Measurements from ENCODE around the gene MFAP2.
"Not testable (repeated sequence)": the region's sequence is repeated elsewhere in the genome, so short reads cannot be mapped to it uniquely, and the experiment has no call there.

The MFAP2 gene

GRCh38 chr1:16978567-16979474 is 1.6 kb downstream of the MFAP2 start:
- DNase-seq: no peak

DNA sequence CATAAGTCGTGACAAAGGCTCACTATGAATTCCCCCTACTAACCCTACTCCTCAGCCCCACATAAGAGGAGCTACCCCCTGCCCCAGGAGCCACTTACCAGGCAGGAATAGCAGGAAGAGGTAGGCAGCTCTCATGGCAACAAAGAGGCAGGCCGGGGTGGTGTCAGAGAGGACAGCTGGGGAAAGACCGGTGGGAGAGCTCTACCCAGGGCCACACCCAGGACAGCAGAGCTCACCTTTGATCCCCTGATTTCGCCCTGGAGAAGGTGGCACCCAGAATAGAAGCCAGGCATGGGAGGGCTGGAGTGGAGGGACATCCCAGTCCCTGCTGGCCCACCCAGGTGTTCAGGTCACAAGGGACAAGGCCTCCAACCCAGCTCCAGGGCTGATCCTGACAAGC is 2.3 kb downstream of the MFAP2 start:
- no peak for DNase-seq

DNA sequence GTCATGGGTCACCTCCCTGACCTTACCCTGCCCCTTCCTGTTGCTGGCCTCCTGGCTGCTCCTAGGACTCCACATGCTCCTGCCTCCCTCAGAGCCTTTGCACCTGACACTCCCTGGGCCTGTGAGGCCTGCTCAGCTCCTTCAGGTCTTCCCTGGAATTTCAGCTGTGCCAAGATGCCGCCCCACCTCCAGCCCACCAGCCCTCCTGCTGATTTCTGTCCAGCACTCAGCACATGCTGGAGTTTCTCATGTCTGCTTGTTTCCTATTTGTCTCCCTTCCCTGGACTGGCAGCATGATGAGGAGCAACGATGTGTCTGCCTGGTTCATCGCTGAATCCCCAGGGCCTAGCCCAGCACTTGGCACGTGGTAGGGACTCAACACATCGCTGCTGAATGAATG is 3.0 kb downstream of the MFAP2 start:
- no peak for DNase-seq

DNA sequence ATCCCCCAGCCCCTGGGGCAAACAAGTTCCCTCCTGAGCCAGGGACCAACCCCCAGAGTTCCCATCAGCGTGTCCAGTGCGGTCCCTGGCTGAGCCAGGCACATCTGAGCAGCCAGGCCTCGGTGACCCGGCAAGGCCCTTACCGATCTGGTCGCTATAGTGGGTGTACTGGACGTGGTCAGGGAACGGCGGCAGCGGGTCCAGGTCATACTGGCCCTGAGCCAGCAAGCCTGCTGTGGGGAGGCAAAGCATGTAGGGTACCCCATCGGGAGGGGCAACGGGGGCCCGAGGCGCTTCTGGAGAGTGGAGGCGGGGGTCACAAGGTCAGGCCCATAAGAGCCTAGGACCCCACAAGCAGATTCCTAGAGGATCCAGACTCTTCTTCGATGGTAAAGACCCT is 3.5 kb downstream of the MFAP2 start:
- no peak for DNase-seq

DNA sequence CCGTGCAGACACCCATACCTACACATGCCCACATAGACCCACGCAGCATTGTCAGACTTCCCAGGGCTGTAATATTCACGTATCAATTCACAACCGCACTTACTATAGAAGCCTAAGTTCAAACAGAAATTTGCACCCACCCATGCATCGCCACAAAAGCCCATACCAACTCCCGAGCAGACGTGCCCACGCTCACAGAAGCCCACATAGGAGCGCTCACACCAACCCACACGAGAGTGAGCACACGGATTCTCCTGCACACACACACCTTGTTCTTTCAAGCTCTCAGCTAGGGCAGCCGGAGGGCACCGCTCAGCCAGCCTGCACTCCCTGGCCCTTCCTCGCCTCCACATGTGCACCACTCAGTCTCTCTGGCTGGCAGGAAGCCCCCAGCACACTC is 4.6 kb downstream of the MFAP2 start:
- no peak for DNase-seq

DNA sequence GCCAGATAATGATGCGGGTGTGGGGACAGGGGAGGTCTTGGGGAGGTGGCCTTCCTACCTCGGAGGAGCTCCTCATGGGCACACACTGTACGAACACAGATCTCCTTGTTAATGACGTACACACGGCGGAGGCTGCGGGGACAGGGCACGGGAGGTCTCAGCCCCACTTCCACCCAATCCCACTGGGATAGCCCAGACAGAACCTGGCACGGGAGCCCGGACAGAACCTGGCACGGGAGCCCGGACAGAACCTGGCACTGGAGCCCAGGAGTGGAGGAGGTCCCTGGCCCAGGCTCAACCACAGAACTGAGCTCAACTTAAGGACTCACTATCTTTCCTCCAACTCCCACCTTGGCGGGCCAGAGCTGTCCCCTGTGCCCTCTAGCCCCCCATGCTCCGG is 5.2 kb downstream of the MFAP2 start:
- no peak for DNase-seq

DNA sequence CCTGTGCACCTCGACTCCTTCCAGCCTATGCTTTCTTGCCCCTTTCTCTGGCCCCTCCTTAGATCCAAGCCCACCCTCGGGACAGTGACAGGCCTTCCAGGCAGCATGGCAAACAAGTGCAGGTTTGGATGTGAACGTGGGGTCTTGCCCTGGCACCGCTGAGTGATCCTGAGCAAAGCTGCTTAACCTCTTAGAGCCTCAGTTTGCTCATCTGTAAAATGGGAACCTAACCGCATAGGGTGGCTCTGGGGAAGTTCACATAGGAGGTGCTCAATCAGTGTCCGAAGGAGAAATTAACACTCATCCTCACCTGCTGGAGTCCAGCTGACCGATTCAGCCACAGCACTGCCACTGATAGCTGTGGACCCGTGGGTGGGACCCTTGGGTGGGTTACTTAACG is 7.2 kb downstream of the MFAP2 start:
- no peak for DNase-seq

- no peak for DNase-seq
These were observed 8.1 kb downstream of the MFAP2 start for GRCh38 chr1:16972189-16972895.

- DNase-seq: no peak
These were observed 8.9 kb downstream of the MFAP2 start for GRCh38 chr1:16971341-16972188.

DNA sequence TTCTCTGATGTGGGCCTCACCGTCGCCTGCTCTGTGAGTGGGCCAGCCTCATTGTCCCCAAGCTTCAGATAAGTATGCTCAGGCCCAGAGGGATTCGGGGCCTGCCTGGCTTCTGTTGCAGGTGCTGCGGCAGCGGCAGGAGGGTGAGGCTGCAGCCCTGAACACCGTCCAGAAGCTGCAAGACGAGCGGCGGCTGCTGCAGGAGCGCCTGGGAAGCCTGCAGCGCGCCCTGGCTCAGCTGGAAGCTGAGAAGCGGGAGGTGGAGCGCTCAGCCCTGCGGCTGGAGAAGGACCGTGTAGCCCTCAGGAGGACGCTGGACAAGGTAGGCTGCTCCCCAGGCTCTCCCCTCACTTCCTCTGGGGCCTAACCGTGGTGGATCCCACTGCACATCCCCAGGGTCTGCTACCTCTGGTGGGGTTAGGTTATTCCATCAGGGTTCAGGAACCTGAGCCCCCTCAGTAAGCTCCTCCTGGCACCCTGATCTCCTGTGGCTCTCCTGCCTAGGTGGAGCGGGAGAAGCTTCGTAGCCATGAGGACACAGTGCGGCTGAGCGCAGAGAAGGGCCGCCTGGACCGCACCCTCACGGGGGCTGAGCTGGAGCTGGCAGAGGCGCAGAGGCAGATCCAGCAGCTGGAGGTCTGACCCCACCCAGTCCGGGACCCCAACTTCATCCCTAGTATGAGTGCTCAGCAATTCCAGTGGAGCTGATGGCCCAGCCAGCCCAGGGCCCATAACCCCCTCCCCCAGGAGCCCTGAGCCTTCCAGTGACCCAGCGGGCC is 10.1 kb downstream of the MFAP2 start:
- DNase-seq: no peak

DNA sequence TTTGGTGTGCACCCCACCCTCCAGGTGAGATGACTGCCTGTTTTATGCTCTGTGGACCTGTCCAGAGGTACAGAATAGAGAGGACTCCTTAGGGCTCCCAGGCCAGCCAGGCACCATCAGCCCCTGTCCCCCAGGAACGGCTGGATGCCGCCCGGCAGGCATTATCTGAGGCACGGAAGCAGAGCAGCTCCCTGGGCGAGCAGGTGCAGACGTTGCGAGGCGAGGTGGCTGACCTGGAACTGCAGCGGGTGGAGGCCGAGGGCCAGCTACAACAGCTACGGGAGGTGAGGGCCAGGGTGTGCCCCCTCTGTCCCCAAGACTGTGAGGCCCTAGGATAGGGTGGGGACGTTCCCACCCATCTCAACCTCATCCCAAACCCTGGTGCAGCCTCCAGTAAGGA is 10.8 kb downstream of the MFAP2 start:
- no peak for DNase-seq

GRCh38 chr1:16969057-16969611 is 11.3 kb downstream of the MFAP2 start:
- no peak for DNase-seq

DNA sequence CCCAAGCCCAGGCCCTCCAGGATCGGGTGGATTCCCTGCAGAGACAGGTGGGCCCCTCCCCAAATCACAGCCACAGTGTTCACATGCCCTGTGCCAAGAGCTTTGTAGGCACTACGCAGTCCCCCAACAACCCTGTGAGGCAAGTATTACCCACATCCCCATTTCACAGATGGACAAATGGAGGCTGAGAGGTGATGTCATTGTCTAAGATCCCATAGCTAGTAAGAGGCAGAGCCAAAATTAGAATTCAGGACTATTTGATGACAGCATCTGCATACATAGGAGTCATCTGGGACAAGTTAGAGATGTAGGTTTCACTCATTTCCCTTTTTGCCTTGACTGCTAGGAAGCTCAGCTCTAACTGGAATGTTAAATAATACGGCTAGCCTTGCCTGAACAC is 12.0 kb downstream of the MFAP2 start:
- no peak for DNase-seq

- no peak for DNase-seq
These were observed 12.5 kb downstream of the MFAP2 start for GRCh38 chr1:16967962-16968361.

- no peak for DNase-seq
These were observed 13.3 kb downstream of the MFAP2 start for GRCh38 chr1:16967095-16967575.

GRCh38 chr1:16966282-16966681 is 14.1 kb downstream of the MFAP2 start:
- DNase-seq: no peak

DNA sequence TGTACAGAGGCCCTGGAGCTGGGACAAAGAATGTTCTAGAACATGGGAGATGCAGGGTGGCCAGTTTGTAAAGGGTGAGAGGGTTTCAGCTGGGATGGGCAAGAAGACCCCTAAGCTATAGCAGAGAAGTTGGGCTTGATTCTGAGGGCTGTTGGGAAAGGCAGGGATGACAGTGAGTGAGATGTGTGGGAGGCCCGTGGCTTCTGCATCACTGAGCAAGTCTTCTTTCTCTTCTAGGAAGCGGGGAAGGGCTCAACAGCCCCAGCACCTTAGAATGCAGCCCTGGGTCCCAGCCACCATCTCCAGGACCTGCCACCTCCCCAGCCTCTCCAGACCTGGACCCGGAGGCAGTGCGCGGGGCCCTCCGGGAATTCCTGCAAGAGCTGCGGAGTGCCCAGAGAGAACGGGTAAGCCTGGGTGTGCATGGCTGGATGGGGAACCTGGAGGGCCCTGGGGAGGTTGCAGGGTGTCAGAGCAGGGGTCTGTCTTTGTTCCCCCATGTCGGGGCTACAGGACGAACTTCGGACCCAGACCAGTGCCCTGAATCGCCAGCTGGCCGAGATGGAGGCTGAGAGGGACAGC is 14.8 kb downstream of the MFAP2 start:
- no peak for DNase-seq

DNA sequence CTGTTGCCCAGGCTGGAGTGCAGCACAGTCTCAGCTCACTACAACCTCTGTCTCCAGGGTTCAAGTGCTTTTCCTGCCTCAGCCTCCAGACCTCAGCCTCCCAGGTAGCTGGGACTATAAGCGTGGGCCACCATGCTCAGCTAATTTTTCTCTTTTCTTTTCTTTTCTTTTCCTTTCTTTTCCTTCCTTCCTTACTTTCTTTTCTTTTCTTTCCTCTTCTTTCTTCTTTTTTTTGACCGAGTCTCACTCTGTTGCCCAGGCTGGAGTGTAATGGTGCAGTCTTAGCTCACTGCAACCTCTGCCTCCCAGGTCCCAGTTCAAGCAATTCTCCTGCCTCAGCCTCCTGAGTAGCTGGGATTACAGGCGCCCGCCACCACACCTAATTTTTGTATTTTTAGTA is 16.3 kb downstream of the MFAP2 start:
- not testable (repeated sequence) for DNase-seq

DNA sequence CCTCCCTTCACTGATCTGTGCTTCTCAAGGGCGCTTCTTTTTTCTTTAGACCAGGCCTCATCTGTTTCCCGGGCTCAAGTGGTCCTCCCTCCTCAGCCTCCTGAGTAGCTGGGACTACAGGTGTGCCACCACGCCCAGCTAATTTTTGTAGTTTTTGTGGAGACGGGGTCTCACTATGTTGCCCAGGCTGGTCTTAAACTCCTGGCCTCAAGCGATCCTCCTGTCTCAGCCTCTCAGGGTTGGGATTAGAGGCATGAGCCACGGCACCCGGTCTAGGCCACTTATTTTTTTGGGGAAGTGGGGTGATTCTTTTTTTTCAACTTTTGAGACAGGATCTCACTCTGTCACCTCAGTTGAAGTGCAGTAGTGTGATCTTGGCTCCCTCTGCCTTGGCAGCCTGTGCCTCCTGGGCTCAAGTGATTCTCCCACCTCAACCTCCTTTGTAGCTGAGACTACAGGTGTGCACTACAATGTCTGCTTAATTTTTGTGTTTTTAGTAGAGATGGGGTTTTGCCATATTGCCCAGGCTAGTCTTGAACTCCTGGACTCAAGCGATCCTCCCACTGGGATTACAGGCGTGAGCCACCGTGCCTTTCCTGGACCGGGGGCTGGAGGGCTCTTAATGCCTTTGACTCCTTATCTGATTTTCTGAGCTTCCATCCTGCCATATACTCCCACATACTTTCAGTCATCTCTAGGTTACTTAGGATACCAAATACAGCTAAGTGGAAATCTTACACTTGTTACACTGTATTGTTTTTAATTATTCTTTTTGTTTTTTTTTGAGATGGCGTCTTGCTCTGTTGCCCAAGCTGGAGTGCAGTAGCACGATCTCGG is 18.9 kb downstream of the MFAP2 start:
- DNase-seq: no peak

GRCh38 chr1:16960560-16961296 is 19.7 kb downstream of the MFAP2 start:
- peak; percentile 77 to 79 for DNase-seq

Measured in NCI-H1930 (cell line).